SU-DHL-6 (cell line): ENCODE measurements around the gene SAFB2.
A peak's percentile ranks its signal among the peaks of the same experiment; 100 is the strongest.

Source experiments
- H2AFZ ChIP-seq: fragments of 200-600 bp; sonication (generic); 2 replicates; pipeline ENCODE4 v1.6.1; 2014; ENCODE audit warnings: low read depth, mild to moderate bottlenecking, moderate library complexity, mixed read lengths, antibody characterized with exemption, low read length; ENCODE audit not compliant: severe bottlenecking
- H3F3A ChIP-seq: fragments of 200-600 bp; shearing (Covaris generic); 2 replicates; pipeline ENCODE4 v1.6.0; 2016; ENCODE audit warnings: antibody characterized with exemption, mild to moderate bottlenecking; ENCODE audit not compliant: insufficient read depth
- H3K27ac ChIP-seq: fragments of 200-600 bp; sonication (generic); 2 replicates; pipeline ENCODE4 v1.5.1; 2016; ENCODE audit warnings: low read depth, mild to moderate bottlenecking, low read length, moderate library complexity, mixed read lengths
- H3K27me3 ChIP-seq: fragments of 200-600 bp; sonication (generic), shearing (Covaris generic); 2 replicates; pipeline ENCODE4 v1.6.0; 2014; ENCODE audit warnings: mild to moderate bottlenecking, low read length
- H3K36me3 ChIP-seq: fragments of 200-600 bp; sonication (generic); 2 replicates; pipeline ENCODE4 v1.6.1; 2014; ENCODE audit warnings: mild to moderate bottlenecking, low read length, mixed read lengths
- H3K4me2 ChIP-seq: fragments of 300-600, 200-600 bp; shearing (Covaris generic), sonication (generic); 2 replicates; pipeline ENCODE4 v1.6.0; 2014; ENCODE audit warnings: low read length, low read depth, mild to moderate bottlenecking; ENCODE audit not compliant: poor library complexity, severe bottlenecking
- H3K4me3 ChIP-seq: fragments of 200-600 bp; sonication (generic); 2 replicates; pipeline ENCODE4 v1.5.1; 2014; ENCODE audit warnings: antibody characterized with exemption, low read length, mild to moderate bottlenecking, mixed read lengths; ENCODE audit not compliant: insufficient read depth, poor library complexity, severe bottlenecking
- H3K79me2 ChIP-seq: fragments of 200-600 bp; sonication (generic); 2 replicates; pipeline ENCODE4 v1.6.1; 2014; ENCODE audit warnings: mild to moderate bottlenecking, low read length, moderate library complexity; ENCODE audit not compliant: insufficient read depth
- H3K9ac ChIP-seq: fragments of 200-600 bp; sonication (generic); 2 replicates; pipeline ENCODE4 v1.7.0; 2014; ENCODE audit warnings: mild to moderate bottlenecking, low read length
- H3K9me2 ChIP-seq: fragments of 200-600 bp; sonication (generic); replicated peaks from 2 replicates; pipeline ENCODE4 v1.6.1; 2014; ENCODE audit warnings: low read length; ENCODE audit not compliant: insufficient read depth
- H3K9me3 ChIP-seq: fragments of 200-600 bp; sonication (generic); 2 replicates; pipeline ENCODE4 v1.6.1; 2014; ENCODE audit warnings: low read length, mixed read lengths; ENCODE audit not compliant: insufficient read depth
- H4K20me1 ChIP-seq: fragments of 200-600 bp; sonication (generic); 2 replicates; pipeline ENCODE4 v1.6.1; 2014; ENCODE audit warnings: low read depth, mild to moderate bottlenecking, antibody characterized with exemption, low read length, moderate library complexity, mixed read lengths
- CTCF ChIP-seq: fragments of 200-600 bp; sonication (generic); IDR thresholded peaks from one replicate; pipeline ENCODE4 v1.5.1; 2017; ENCODE audit warnings: antibody characterized with exemption, mild to moderate bottlenecking, low read length, moderate library complexity; ENCODE audit not compliant: insufficient read depth, poor library complexity, severe bottlenecking
- EZH2phosphoT487 ChIP-seq: fragments of 200-600 bp; sonication (generic), shearing (Covaris generic); conservative IDR thresholded peaks from 2 replicates; pipeline ENCODE4 v1.6.1; 2018; ENCODE audit warnings: mild to moderate bottlenecking, antibody characterized with exemption, low read length, moderate library complexity, mixed read lengths

SAFB2 gene

DNA sequence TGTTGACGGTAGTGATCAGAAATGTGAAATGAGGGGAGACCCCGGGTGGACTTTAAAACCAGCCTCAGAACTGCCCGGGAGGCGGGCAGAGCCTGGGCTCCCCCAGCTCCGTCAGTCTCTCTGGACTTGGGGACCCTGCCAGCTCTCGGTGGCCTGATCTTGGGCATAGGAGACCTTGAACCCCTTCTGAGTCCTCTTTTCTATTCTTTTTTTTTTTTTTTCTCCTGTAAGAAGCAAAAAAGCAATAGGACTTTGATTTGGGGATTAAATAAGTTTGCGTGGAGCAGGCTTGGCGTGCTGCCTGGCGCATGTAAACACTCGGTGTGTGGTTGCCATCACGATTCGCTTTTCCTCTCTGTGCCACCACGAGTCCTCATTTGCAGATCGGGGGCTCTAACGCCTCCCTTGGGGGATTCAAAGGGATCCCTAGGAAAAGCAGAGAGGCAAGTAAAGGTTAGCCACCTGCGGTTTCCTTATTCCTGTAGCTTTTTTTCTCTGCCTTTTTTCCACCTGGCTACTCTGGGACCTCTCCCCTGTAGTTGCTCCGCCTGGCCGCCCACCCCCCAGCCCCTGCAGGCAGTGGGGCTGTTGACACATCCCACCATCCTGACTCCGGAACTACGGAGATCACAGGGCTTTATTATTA, 1.6 kb upstream of the SAFB2 start:
- Histone ChIP-seq H3K9me2 (no peaks in the 10 kb centered on the region), H3K79me2 (peaks cover 97% of the 10 kb centered on the region), H3F3A (0 out of 2 replicates have a peak, but pooled peaks cover 7% of the 10 kb centered on the region), H3K36me3 (peaks cover 31% of the 10 kb centered on the region), H3K9ac (peak overlapping the region; percentile 95), H3K9me3 (no peaks in the 10 kb centered on the region), H3K4me3 (peak overlapping the region; percentile 94), H3K27me3 (no peaks in the 10 kb centered on the region), H2AFZ (no peak overlapping the region), H3K27ac (peak overlapping the region; percentile 76), H3K4me2 (peak overlapping the region; percentile 82), H4K20me1 (peaks cover 28% of the 10 kb centered on the region)
- TF ChIP-seq CTCF = no peak
- TF ChIP-seq EZH2phosphoT487 = no peak

DNA sequence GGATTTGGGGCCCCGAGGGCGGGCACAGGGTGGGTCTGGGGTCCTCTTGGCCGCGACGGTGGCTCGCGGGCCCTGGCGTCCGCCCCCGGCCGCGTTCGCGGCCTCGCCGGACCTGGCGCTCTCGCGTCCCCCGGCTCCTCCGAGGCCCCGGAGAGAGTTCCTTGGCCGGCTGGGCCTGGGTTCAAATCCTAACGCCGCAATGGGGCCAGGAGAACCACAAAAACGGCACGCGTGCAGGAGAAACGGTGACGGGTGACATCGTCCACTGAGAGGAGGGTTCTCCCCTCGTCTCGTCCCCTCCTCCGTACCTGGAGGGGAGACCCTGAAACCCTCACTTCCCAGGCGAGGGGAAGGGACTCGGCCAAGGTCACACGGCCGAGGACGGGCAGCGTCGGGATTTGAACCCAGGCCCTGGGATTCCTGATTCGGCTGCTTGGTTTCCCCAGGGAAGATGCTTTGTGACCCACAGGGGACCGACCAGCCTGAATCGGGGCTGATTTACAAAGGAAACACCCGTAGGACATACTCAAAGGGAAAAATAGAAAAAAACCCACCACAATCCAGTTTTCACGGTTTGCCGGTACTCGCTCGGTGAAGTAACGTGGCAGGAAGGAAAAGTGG, 931 bp upstream of the SAFB2 start:
- peaks cover 23% of the 10 kb centered on the region for H4K20me1 ChIP-seq
- 0 out of 2 replicates have a peak, but pooled peaks cover 3% of the 10 kb centered on the region for H3F3A ChIP-seq
- no peak for TF ChIP-seq EZH2phosphoT487
- TF ChIP-seq CTCF = no peak
- peak overlapping the region; percentile 82 for H3K4me2 ChIP-seq
- peak overlapping the region; percentile 94 for H3K4me3 ChIP-seq
- H2AFZ ChIP-seq = peak overlapping the region; percentile 57
- H3K79me2 ChIP-seq = peaks cover 97% of the 10 kb centered on the region
- H3K9ac ChIP-seq = peak overlapping the region; percentile 95
- H3K9me3 ChIP-seq = no peaks in the 10 kb centered on the region
- no peaks in the 10 kb centered on the region for H3K27me3 ChIP-seq
- no peaks in the 10 kb centered on the region for H3K9me2 ChIP-seq
- peaks cover 31% of the 10 kb centered on the region for H3K36me3 ChIP-seq
- peak overlapping the region; percentile 76 for H3K27ac ChIP-seq

DNA sequence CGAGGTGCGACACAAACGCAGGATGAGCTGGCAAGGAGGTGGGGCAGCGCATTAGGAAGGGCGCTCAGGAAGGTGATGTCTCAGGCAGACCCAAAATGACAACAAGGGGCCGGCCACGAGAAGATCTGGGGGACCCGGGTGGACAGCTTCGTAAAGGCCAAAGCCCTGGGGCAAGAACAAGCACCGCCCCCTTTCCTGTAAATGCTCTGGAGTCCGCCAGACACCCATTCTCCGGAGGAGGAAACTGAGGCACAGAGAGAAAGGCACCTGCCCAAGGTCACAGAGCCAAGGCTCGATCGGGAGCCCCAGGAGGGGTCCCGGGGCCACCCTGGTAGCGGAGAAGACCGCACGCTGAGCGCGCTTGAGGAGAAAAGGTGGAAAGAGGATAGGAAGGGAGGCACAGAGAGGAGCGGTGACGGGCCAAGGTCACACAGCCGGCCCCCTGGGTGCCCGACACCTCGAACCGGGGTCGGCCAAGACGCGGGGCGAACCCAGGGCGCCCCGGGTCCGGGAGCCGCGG, 571 bp downstream of the SAFB2 start:
- Histone ChIP-seq H2AFZ (peak overlapping the region; percentile 72), H3F3A (no peaks in the 10 kb centered on the region), H3K36me3 (peaks cover 36% of the 10 kb centered on the region)

More for the DNA sequence above, 571 bp downstream of the SAFB2 start:
- peak overlapping the region; percentile 95 for H3K9ac ChIP-seq
- H3K9me2 ChIP-seq = no peaks in the 10 kb centered on the region
- H3K4me2 ChIP-seq = peak overlapping the region; percentile 86
- no peaks in the 10 kb centered on the region for H3K27me3 ChIP-seq
- peaks cover 97% of the 10 kb centered on the region for H3K79me2 ChIP-seq
- peak overlapping the region; percentile 81 for H3K27ac ChIP-seq
- peak overlapping the region; percentile 89 for H3K4me3 ChIP-seq
- TF ChIP-seq CTCF = no peak
- TF ChIP-seq EZH2phosphoT487 = no peak
- H4K20me1 ChIP-seq = peaks cover 15% of the 10 kb centered on the region
- no peaks in the 10 kb centered on the region for H3K9me3 ChIP-seq
